HL-60 (cell line): ENCODE results near the gene ATP9B.

Experiments
- DNase-seq, 2 experiments: peaks; one replicate each; pipeline ENCODE4 v3.0.0-alpha.2; 2010 to 2020; ENCODE audit warnings: low read depth in 1 of 2, low spot score in 1 of 2
- H3K27ac ChIP-seq: fragments of 250-450 bp; sonication (Bioruptor Pico); replicated peaks from 2 replicates; pipeline ENCODE4 v1.5.1; 2020; ENCODE audit warnings: mild to moderate bottlenecking, moderate library complexity
- H3K27me3 ChIP-seq: fragments of 250-450 bp; sonication (Bioruptor Pico); 2 replicates; pipeline ENCODE4 v1.5.1; 2021; ENCODE audit warnings: mild to moderate bottlenecking, moderate library complexity; ENCODE audit not compliant: insufficient read depth, poor library complexity, severe bottlenecking
- H3K4me3 ChIP-seq: replicated peaks from 2 replicates; pipeline ENCODE4 v1.5.1; 2011; ENCODE audit warnings: mild to moderate bottlenecking, control low read depth, low read length; ENCODE audit not compliant: insufficient read depth
- CTCF ChIP-seq: IDR thresholded peaks from one replicate; pipeline ENCODE4 v1.5.1; 2011; ENCODE audit warnings: low read length, control low read depth, inconsistent platforms; ENCODE audit not compliant: insufficient read depth
- GABPA ChIP-seq: IDR thresholded peaks from 2 replicates; pipeline ENCODE4 v1.6.1; 2012; ENCODE audit warnings: low read depth
- POLR2AphosphoS5 ChIP-seq: IDR thresholded peaks from 2 replicates; pipeline ENCODE4 v1.6.1; 2012; ENCODE audit warnings: low read depth
- REST ChIP-seq: IDR thresholded peaks from 2 replicates; pipeline ENCODE4 v1.6.1; 2012; ENCODE audit warnings: low read depth; ENCODE audit not compliant: insufficient replicate concordance
- SPI1 ChIP-seq: IDR thresholded peaks from 2 replicates; pipeline ENCODE4 v1.6.1; 2012; ENCODE audit warnings: low read depth, mild to moderate bottlenecking, borderline replicate concordance

ATP9B gene

GRCh38 chr18:79197531-79197930 lies 128.3 kb downstream of the ATP9B start:
- no peak for DNase-seq

GRCh38 chr18:79199691-79200374 lies 130.6 kb downstream of the ATP9B start:
- Histone ChIP-seq H3K27me3 (no peaks in the 10 kb centered on the region), H3K27ac (no peak overlapping the region), H3K4me3 (no peak overlapping the region)
- DNase-seq: no peak
- TF ChIP-seq REST: no peak
- TF ChIP-seq POLR2AphosphoS5: no peak
- TF ChIP-seq SPI1: no peak
- no peak for TF ChIP-seq GABPA
- no peak for TF ChIP-seq CTCF

More at GRCh38 chr18:79197531-79197930, 128.3 kb downstream of the ATP9B start:
- TF ChIP-seq CTCF: no peak
- TF ChIP-seq GABPA: no peak
- no peak for TF ChIP-seq SPI1
- no peak for TF ChIP-seq REST
- TF ChIP-seq POLR2AphosphoS5: no peak
- Histone ChIP-seq H3K27me3 (no peaks in the 10 kb centered on the region), H3K4me3 (no peak overlapping the region), H3K27ac (no peak overlapping the region)

- H3K27ac ChIP-seq: no peak overlapping the region
- peak; percentile 22 to 46 for DNase-seq
- TF ChIP-seq POLR2AphosphoS5 (no peak), CTCF (no peak)
- no peak overlapping the region for H3K4me3 ChIP-seq
- H3K27me3 ChIP-seq: no peaks in the 10 kb centered on the region
Measured at GRCh38 chr18:79200546-79201268, 131.5 kb downstream of the ATP9B start.
